ENCODE measurements around the gene SLC29A3. TPM values are rescaled to one million over a fixed set of nuclear protein-coding genes. Genes with fewer than 3 reads are reported as not detected.

The SLC29A3 gene
- total RNA-seq, 1 experiment from 2014 or later = 5.9 TPM

- RAD21 ChIA-PET (ENCODE audit: low non-redundant PET in 1 of 2, low total read pairs in 2 of 2, uncharacterized antibody in 2 of 2, unreplicated experiment in 2 of 2) = no interaction called here
Measured at GRCh38 chr10:71399946-71400345, 80.9 kb downstream of the SLC29A3 start.

More at GRCh38 chr10:71399946-71400345, 80.9 kb downstream of the SLC29A3 start:
- no peak overlapping the region for H3K9ac ChIP-seq (ENCODE audit: low read length)
- no TSS peak for BruUV-seq (replicated peaks)
- H3K27me3 ChIP-seq (ENCODE audit: insufficient read depth, low read length) = no peaks in the 10 kb centered on the region
- TF ChIP-seq CTCF (IDR thresholded peaks at IDR 0.05 in 2 of 3, conservative IDR thresholded peaks at IDR 0.05 in 1 of 3; ENCODE audit: borderline replicate concordance in 1 of 3, insufficient read depth in 1 of 3, low read depth in 2 of 3, low read length in 2 of 3) = no peak
- TF ChIP-seq MAX (IDR thresholded peaks at IDR 0.05) = no peak
- TF ChIP-seq SRF (IDR thresholded peaks at IDR 0.05; ENCODE audit: low read depth) = no peak
- TF ChIP-seq ZNF274 (IDR thresholded peaks at IDR 0.05; ENCODE audit: low read depth, low read length) = no peak
- ChIA-PET POLR2A (interaction anchor here (1.3 kb wide), 1 partner anchor 23 kb away, joined by 3 read pairs; no protein-coding TSS in a partner anchor), CTCF (interaction anchor here (1.2 to 1.6 kb wide), 2 partner anchors 16 to 309 kb away, joined by 3 to 4 read pairs; no protein-coding TSS in a partner anchor)
- H3K9me3 ChIP-seq (ENCODE audit: control insufficient read depth in 1 of 2, insufficient read depth in 1 of 2, low read depth in 1 of 2, low read length in 2 of 2) = no peaks in the 10 kb centered on the region
- no peak overlapping the region for H3K4me2 ChIP-seq (ENCODE audit: low read length)
- no peak overlapping the region for H2AFZ ChIP-seq (ENCODE audit: low read depth, low read length, poor library complexity, severe bottlenecking)
- H3K4me1 ChIP-seq (ENCODE audit: control insufficient read depth in 1 of 2, insufficient read depth in 2 of 2, low read length in 2 of 2) = no peaks in the 10 kb centered on the region
- no peaks in the 10 kb centered on the region for H3K79me2 ChIP-seq (ENCODE audit: insufficient read depth, low read length)
- no peak overlapping the region for H3K27ac ChIP-seq (ENCODE audit: low read depth, low read length)
- no peak overlapping the region for H3K4me3 ChIP-seq (replicated peaks in 1 of 2; ENCODE audit: low read depth in 1 of 2, low read length in 2 of 2)
- H4K20me1 ChIP-seq (ENCODE audit: insufficient read depth) = no peaks in the 10 kb centered on the region
- no peaks in the 10 kb centered on the region for H3K36me3 ChIP-seq (ENCODE audit: control insufficient read depth in 1 of 2, insufficient read depth in 2 of 2, low read length in 2 of 2)
- intact Hi-C loops (cut with micrococcal nuclease) = no loop called here
- no peak for ATAC-seq
- H3K9me2 ChIP-seq (ENCODE audit: insufficient read depth) = no peaks in the 10 kb centered on the region
- DNase-seq (ENCODE audit: low read depth, low spot score) = no peak
